Heart left ventricle (tissue), 16 donors: ENCODE results near the gene CACNA1E. TPM values are rescaled to one million over a fixed set of nuclear protein-coding genes. Genes with fewer than 3 reads are reported as not detected.

Experiments
- ATAC-seq, 4 donors: fragments of 200-7000 bp; cut with Tn5 transposase; one replicate each; pipeline ENCODE4 v1.9.1; 2020 to 2022; ENCODE audit warnings: moderate library complexity in 4 of 4, mild to moderate bottlenecking in 3 of 4, moderate number of reproducible peaks in 1 of 4
- DNase-seq, 5 donors: peaks; one replicate each; pipeline ENCODE4 v3.0.0-alpha.2; 2020
- H3K27ac ChIP-seq, 12 donors: fragments of 200-600 bp; sonication (generic) in 4 of 12; one replicate each; pipeline versions ENCODE4 v1.5.0 to v1.8.0; 2016 to 2022; ENCODE audit warnings: mild to moderate bottlenecking in 2 of 12
- H3K27me3 ChIP-seq, 9 donors: fragments of 200-600 bp; sonication (generic) in 2 of 9; one replicate each; pipeline versions ENCODE4 v1.5.1 to v1.8.0; 2016 to 2022; ENCODE audit warnings: mild to moderate bottlenecking in 3 of 9
- H3K36me3 ChIP-seq, 9 donors: fragments of 200-600 bp; sonication (generic) in 2 of 9; one replicate each; pipeline versions ENCODE4 v1.5.0 to v1.8.0; 2018 to 2022; ENCODE audit warnings: mild to moderate bottlenecking in 2 of 9
- H3K4me1 ChIP-seq, 12 donors: fragments of 200-600 bp; sonication (generic) in 4 of 12; one replicate each; pipeline versions ENCODE4 v1.5.0 to v1.8.0; 2016 to 2022; ENCODE audit warnings: mild to moderate bottlenecking in 3 of 12
- H3K4me3 ChIP-seq, 12 donors: fragments of 200-600 bp; sonication (generic) in 4 of 12; one replicate each; pipeline versions ENCODE4 v1.5.0 to v1.8.0; 2017 to 2022; ENCODE audit warnings: mild to moderate bottlenecking in 9 of 12, moderate library complexity in 4 of 12
- H3K9me3 ChIP-seq, 12 donors: fragments of 200-600 bp; sonication (generic) in 4 of 12; one replicate each; pipeline versions ENCODE4 v1.5.0 to v1.8.0; 2016 to 2022; ENCODE audit warnings: mild to moderate bottlenecking in 1 of 12
- POLR2A ChIP-seq, 2 donors: fragments of 450-650 bp; IDR thresholded peaks; one replicate each; pipeline ENCODE4 v1.6.1; 2017; ENCODE audit warnings: antibody characterized with exemption in 2 of 2, mild to moderate bottlenecking in 2 of 2, moderate library complexity in 2 of 2
- WGBS, 4 donors: extraction: QIAGEN DNeasy Blood & Tissue Kit in 2 of 4; methylation state at CpG; one replicate each; pipeline versions ENCODE4 v1.1.5 to v1.1.7; 2013 to 2018; 5-methylcytosine and 5-hydroxymethylcytosine counted together
- intact Hi-C, 10 donors: fragments of 100-400 bp; cut with DNase I; formaldehyde crosslinking; loops; one replicate each; pipeline versions ENCODE4 v1.11.1 to v1.14.2; 2022
- polyA plus RNA-seq, 2 donors: library from polyadenylated mRNA; stranded (reverse); fragments of 200-250 nt; gene quantifications; one replicate each; pipeline ENCODE4 v1.2.3, GENCODE V29; 2013
- total RNA-seq, 9 donors: library from RNA; depleted of rRNA in 2 of 9; stranded (reverse); fragments of >200 nt in 2 of 9; fragmentation: NEBNext Ultra II Directional in 3 of 9; extraction: Animal tissue kit (Norgen Biotek cat#: 25700) in 3 of 9; gene quantifications; one replicate each; pipeline versions ENCODE4 v1.1.0 to v1.2.4, GENCODE V29; 2016 to 2023
- TF ChIP-seq, protein P1 (sequence below), 12 donors: fragments of 200-600 bp; sonication (generic) in 4 of 12; IDR thresholded peaks; one replicate each; pipeline versions ENCODE4 v1.5.0 to v1.8.0; 2018 to 2022; ENCODE audit warnings: antibody characterized with exemption in 12 of 12, mild to moderate bottlenecking in 5 of 12
- donor health status: ischemic (EF 13 %, LVEDD 7.1; RV severe dilation, severe dysfunction).
- donor health status: healthy with polysubstance abuse.
- donor health status: DM: no; HTN: yes; CAD: no.
- donor health status: DM: no; HTN: no; CAD: no.
- donor health status: ischemic (EF 25% LVEDD 6.9; RV normal size, moderate dysfunction).
- donor health status: ischemic (EF 25% LVEDD 5.7; RV mildly dilated, moderate dysfunction).
- donor health status: healthy.
- donor health status: DM: yes; HTN: yes; CAD: no.
- donor health status: ischemic (EF 35%, LVEDD 5.7; RV mildly dilated, moderate dysfunction).
- donor health status: nonischemic (EF 11% LVEDD 7.7; RV severe dilation, severe dysfunction).
- donor health status: DM: yes; HTN: yes; CAD: no.
- donor health status: PGD.
- donor health status: ischemic (EF 29% LVEDD 5.4; RV normal size, mild dysfunction).
- donor health status: nonischemic (EF 23%, LVEDD 6.1; RV moderate dilation, normal function).

Gene CACNA1E
- total and polyA plus RNA-seq, 11 donors: 0.02 to 1.9 (median 0.10) TPM

DNA sequence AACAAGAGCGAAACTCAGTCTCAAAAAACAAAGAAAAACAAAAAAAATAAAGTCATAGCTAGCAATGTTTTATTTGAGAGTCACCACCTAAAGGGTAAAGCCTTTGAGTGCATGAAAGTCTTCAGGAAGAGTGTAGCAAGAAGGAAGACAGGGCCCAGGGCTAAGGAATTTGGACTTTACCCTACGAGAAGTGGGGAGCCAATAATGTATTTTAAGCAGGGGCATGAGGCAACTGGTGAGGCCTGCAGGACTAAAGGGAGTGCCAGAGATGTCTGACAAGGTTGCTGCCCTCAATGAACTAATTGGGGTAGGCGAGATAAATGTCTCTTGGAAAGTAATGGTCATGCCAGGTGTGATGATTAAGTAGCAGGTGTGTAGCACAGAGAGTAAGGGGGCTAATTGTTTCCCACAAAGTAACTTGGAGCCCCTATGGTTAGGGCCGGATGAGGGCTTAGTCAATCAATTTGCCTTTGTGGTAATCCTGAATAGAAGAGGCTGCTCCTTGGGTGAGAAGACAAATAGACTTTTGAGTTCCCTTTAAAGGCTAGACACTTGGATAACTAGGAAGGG is 31.6 kb upstream of the CACNA1E start:
- intact Hi-C loops: no loop called here
- 74 to 85% (median 79%) methylated on average over 4 of the region's 4 CpGs for WGBS, 4 donors
- H3K4me3 ChIP-seq: no peak overlapping the region
- no peak for TF ChIP-seq POLR2A (IDR thresholded peaks at IDR 0.05)
- TF ChIP-seq, protein P1, sequence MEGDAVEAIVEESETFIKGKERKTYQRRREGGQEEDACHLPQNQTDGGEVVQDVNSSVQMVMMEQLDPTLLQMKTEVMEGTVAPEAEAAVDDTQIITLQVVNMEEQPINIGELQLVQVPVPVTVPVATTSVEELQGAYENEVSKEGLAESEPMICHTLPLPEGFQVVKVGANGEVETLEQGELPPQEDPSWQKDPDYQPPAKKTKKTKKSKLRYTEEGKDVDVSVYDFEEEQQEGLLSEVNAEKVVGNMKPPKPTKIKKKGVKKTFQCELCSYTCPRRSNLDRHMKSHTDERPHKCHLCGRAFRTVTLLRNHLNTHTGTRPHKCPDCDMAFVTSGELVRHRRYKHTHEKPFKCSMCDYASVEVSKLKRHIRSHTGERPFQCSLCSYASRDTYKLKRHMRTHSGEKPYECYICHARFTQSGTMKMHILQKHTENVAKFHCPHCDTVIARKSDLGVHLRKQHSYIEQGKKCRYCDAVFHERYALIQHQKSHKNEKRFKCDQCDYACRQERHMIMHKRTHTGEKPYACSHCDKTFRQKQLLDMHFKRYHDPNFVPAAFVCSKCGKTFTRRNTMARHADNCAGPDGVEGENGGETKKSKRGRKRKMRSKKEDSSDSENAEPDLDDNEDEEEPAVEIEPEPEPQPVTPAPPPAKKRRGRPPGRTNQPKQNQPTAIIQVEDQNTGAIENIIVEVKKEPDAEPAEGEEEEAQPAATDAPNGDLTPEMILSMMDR (IDR thresholded peaks at IDR 0.05): no peak
- H3K27ac ChIP-seq: no peak overlapping the region
- no peak for DNase-seq
- peaks cover 0 to 9% (median 0%) of the 10 kb centered on the region in 12 donors for H3K9me3 ChIP-seq
- peaks cover 0 to 17% (median 0%) of the 10 kb centered on the region in 9 donors for H3K27me3 ChIP-seq
- no peaks in the 10 kb centered on the region for H3K4me1 ChIP-seq
- ATAC-seq: no peak
- H3K36me3 ChIP-seq: no peaks in the 10 kb centered on the region

DNA sequence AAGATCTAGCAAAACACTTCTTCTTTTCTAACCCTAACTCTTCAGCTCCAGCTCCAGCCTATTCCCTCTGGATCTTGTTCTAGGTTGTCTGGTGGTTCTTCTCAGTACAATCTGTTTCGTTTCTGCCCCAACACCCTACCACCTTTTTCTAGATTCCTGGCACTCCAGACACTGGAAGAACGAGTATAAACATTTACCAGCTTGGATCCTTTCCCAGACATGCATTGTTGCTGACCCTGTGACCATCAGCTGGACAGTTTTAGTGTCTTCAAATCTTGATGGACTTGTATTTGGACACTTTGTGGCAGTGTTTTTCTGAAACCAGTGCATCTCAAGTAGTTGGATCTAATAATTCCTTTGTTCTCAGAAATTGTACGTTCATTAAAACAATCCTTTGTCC is 30.6 kb upstream of the CACNA1E start:
- H3K27ac ChIP-seq: no peak overlapping the region
- WGBS, 4 donors: 45 to 53% (median 50%) methylated on average over 3 of the region's 3 CpGs
- intact Hi-C loops: no loop called here

DNA sequence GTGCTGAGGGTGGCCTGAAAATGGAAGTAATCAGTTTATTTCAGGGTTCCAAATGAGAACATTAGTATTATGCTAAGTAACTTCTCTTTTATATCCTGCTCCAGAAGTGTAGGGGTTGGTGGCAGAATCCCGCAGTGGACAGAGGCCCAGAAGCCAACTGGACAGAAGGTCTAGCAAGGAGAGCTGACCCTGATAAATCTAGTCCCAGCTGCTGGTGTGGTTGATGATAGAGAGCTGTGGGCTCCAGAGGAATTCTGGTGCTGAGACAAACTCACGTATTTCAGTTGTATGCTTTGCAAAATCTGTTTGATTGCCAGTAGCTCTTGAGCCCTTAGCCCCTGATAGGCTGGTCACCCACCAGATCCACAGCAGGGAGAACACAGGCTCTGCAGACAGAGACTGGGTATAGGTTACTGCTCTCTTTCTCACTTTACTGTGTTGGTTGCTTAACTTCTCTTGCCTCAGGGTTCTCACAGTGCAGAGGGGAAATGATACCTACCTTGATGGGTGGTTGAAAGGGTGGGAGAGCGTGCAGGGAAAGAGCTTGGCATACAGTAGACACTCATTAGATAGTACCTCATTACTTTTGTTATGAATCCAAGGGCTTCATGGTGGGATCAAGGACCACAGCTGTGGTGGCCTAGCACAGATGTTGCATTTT is 29.6 kb upstream of the CACNA1E start:
- WGBS, 4 donors: 64 to 87% (median 79%) methylated on average over 3 of the region's 3 CpGs
- no peak for ATAC-seq
- H3K4me3 ChIP-seq: no peak overlapping the region
- no peak overlapping the region for H3K27ac ChIP-seq
- TF ChIP-seq, protein P1 (IDR thresholded peaks at IDR 0.05): no peak
- no peak for TF ChIP-seq POLR2A (IDR thresholded peaks at IDR 0.05)
- peaks cover 0 to 5% (median 0%) of the 10 kb centered on the region in 9 donors for H3K27me3 ChIP-seq
- H3K9me3 ChIP-seq: peaks cover 0 to 9% (median 0%) of the 10 kb centered on the region in 12 donors
- intact Hi-C loops: no loop called here
- H3K36me3 ChIP-seq: no peaks in the 10 kb centered on the region
- H3K4me1 ChIP-seq: no peaks in the 10 kb centered on the region
- DNase-seq: no peak

More for the DNA sequence above, 30.6 kb upstream of the CACNA1E start:
- H3K27me3 ChIP-seq: peaks cover 0 to 11% (median 0%) of the 10 kb centered on the region in 9 donors
- no peaks in the 10 kb centered on the region for H3K36me3 ChIP-seq
- TF ChIP-seq, protein P1 (IDR thresholded peaks at IDR 0.05): no peak
- no peak for TF ChIP-seq POLR2A (IDR thresholded peaks at IDR 0.05)
- no peak for ATAC-seq
- no peaks in the 10 kb centered on the region for H3K4me1 ChIP-seq
- no peak overlapping the region for H3K4me3 ChIP-seq
- peaks cover 0 to 13% (median 0%) of the 10 kb centered on the region in 12 donors for H3K9me3 ChIP-seq
- DNase-seq: no peak

DNA sequence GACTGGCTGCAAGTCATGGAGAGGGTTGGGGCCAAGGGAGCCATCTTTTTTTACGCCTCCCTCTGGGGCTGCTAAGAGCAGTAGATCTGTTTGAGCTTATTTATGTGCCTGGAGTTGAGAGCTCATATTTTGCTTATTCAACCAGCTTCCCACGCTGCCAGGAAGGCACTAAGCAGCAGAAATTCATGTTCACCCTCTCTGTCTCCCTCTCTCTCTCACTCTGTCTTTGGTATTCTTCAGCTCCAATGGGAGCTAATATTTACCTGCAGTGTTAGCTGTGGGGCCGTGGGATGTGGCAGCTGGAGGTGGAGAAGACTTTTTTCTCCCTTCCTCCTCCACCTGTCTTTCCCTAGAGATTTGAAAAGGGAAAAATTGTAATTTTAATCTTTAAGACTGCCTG is 26.8 kb upstream of the CACNA1E start:
- no peak for DNase-seq
- 55 to 72% (median 63%) methylated on average over 3 of the region's 3 CpGs for WGBS, 4 donors
- H3K4me3 ChIP-seq: no peak overlapping the region
- TF ChIP-seq POLR2A (IDR thresholded peaks at IDR 0.05): no peak
- TF ChIP-seq, protein P1 (IDR thresholded peaks at IDR 0.05): no peak
- no peaks in the 10 kb centered on the region for H3K36me3 ChIP-seq
- H3K27me3 ChIP-seq: peaks cover 0 to 5% (median 0%) of the 10 kb centered on the region in 9 donors
- H3K4me1 ChIP-seq: no peaks in the 10 kb centered on the region
- no peak for ATAC-seq
- intact Hi-C loops: no loop called here
- no peak overlapping the region for H3K27ac ChIP-seq
- peaks cover 0 to 9% (median 0%) of the 10 kb centered on the region in 12 donors for H3K9me3 ChIP-seq
